ENCODE data around the gene WHRN. TPM values are rescaled to one million over a fixed set of nuclear protein-coding genes. Genes with fewer than 3 reads are reported as not detected.

WHRN gene
- total RNA-seq, 1 donor from 2014 or later = 1.1 TPM

GRCh38 chr9:114423181-114423580, 82.1 kb downstream of the WHRN start:
- TF ChIP-seq CTCF (IDR thresholded peaks at IDR 0.05) (no peak), EZH2phosphoT487 (IDR thresholded peaks at IDR 0.05) (no peak), EZH2 (IDR thresholded peaks at IDR 0.05) (no peak)
- Histone ChIP-seq H3K36me3 (no peaks in the 10 kb centered on the region), H3K27me3 (no peaks in the 10 kb centered on the region), H3K4me3 (no peak overlapping the region), H3K4me2 (no peak overlapping the region), H3K9ac (no peak overlapping the region), H4K20me1 (ENCODE audit: low read depth) (no peaks in the 10 kb centered on the region), H3K4me1 (no peaks in the 10 kb centered on the region), H3K9me3 (ENCODE audit: low read depth) (no peaks in the 10 kb centered on the region), H3F3A (ENCODE audit: low read depth) (no peaks in the 10 kb centered on the region), H2AFZ (replicated peaks) (no peak overlapping the region), H3K27ac (no peak overlapping the region), H3K79me2 (ENCODE audit: low read depth) (no peaks in the 10 kb centered on the region)
- DNase-seq (ENCODE audit: low spot score) = no peak
- H3K27me3 Mint-ChIP-seq (ENCODE audit: insufficient read depth, low read depth) = peaks cover 11% of the 10 kb centered on the region
- no peak overlapping the region for H3K27ac Mint-ChIP-seq
- H3K9me3 Mint-ChIP-seq = no peaks in the 10 kb centered on the region
- peaks cover 3% of the 10 kb centered on the region for H3K4me1 Mint-ChIP-seq
- peaks cover 5% of the 10 kb centered on the region for H3K36me3 Mint-ChIP-seq
- H3K4me3 Mint-ChIP-seq = no peak overlapping the region

GRCh38 chr9:114421147-114421546, 84.1 kb downstream of the WHRN start:
- H3K36me3 ChIP-seq = no peaks in the 10 kb centered on the region
- no peaks in the 10 kb centered on the region for H3K9me3 Mint-ChIP-seq
- no peaks in the 10 kb centered on the region for H3K9me3 ChIP-seq (ENCODE audit: low read depth)
- H3K9ac ChIP-seq = no peak overlapping the region
- no peak overlapping the region for H3K4me3 ChIP-seq
- H3K27me3 ChIP-seq = no peaks in the 10 kb centered on the region
- no peak overlapping the region for H3K4me2 ChIP-seq
- H4K20me1 ChIP-seq (ENCODE audit: low read depth) = no peaks in the 10 kb centered on the region
- no peak overlapping the region for H3K27ac Mint-ChIP-seq
- no peak for TF ChIP-seq EZH2phosphoT487 (IDR thresholded peaks at IDR 0.05)
- TF ChIP-seq CTCF (IDR thresholded peaks at IDR 0.05) = no peak
- TF ChIP-seq EZH2 (IDR thresholded peaks at IDR 0.05) = no peak
- no peaks in the 10 kb centered on the region for H3K79me2 ChIP-seq (ENCODE audit: low read depth)
- no peak for DNase-seq (ENCODE audit: low spot score)
- H2AFZ ChIP-seq (replicated peaks) = no peak overlapping the region
- H3K4me1 ChIP-seq = peaks cover 7% of the 10 kb centered on the region
- peaks cover 21% of the 10 kb centered on the region for H3K4me1 Mint-ChIP-seq
- H3K36me3 Mint-ChIP-seq = peaks cover 5% of the 10 kb centered on the region
- H3K27ac ChIP-seq = no peak overlapping the region
- H3K27me3 Mint-ChIP-seq (ENCODE audit: insufficient read depth, low read depth) = peaks cover 11% of the 10 kb centered on the region
- H3K4me3 Mint-ChIP-seq = no peak overlapping the region
- H3F3A ChIP-seq (ENCODE audit: low read depth) = no peaks in the 10 kb centered on the region

- peaks cover 7% of the 10 kb centered on the region for H3K4me1 ChIP-seq
- H3K79me2 ChIP-seq (ENCODE audit: low read depth) = no peaks in the 10 kb centered on the region
- no peaks in the 10 kb centered on the region for H3K36me3 ChIP-seq
- H3K9me3 ChIP-seq (ENCODE audit: low read depth) = no peaks in the 10 kb centered on the region
- H3K27ac Mint-ChIP-seq = no peak overlapping the region
- H3K27me3 ChIP-seq = no peaks in the 10 kb centered on the region
- no peak for TF ChIP-seq EZH2phosphoT487 (IDR thresholded peaks at IDR 0.05)
- no peak for TF ChIP-seq CTCF (IDR thresholded peaks at IDR 0.05)
- no peak for TF ChIP-seq EZH2 (IDR thresholded peaks at IDR 0.05)
- H3K4me3 ChIP-seq = no peak overlapping the region
- no peak overlapping the region for H2AFZ ChIP-seq (replicated peaks)
- no peak overlapping the region for H3K4me2 ChIP-seq
- no peaks in the 10 kb centered on the region for H3K9me3 Mint-ChIP-seq
- H3K36me3 Mint-ChIP-seq = peaks cover 5% of the 10 kb centered on the region
- no peaks in the 10 kb centered on the region for H4K20me1 ChIP-seq (ENCODE audit: low read depth)
- H3K4me1 Mint-ChIP-seq = peaks cover 28% of the 10 kb centered on the region
- H3K27ac ChIP-seq = no peak overlapping the region
- H3F3A ChIP-seq (ENCODE audit: low read depth) = no peaks in the 10 kb centered on the region
- H3K9ac ChIP-seq = no peak overlapping the region
- H3K27me3 Mint-ChIP-seq (ENCODE audit: insufficient read depth, low read depth) = peaks cover 6% of the 10 kb centered on the region
- H3K4me3 Mint-ChIP-seq = no peak overlapping the region
- no peak for DNase-seq (ENCODE audit: low spot score)
Observed at GRCh38 chr9:114419796-114420195, 85.5 kb downstream of the WHRN start.
